ENCODE data around the gene REC8.

- no peak for TF ChIP-seq POLR2A (IDR thresholded peaks at IDR 0.05; ENCODE audit: low read length)
- no peak for TF ChIP-seq GATA1 (IDR thresholded peaks at IDR 0.05; ENCODE audit: low read depth, low read length)
These were observed 11.2 kb downstream of the REC8 start for GRCh38 chr14:24183014-24183481.

Measured in erythroblast (primary cell).